ENCODE data around the gene SMIM17. TPM values are rescaled to one million over a fixed set of nuclear protein-coding genes. Genes with fewer than 3 reads are reported as not detected.

Gene SMIM17
- total and polyA plus RNA-seq, 2 of the 13 experiments (the other 11 are each of a cell fraction or from before 2014, with no cell fraction given) = 0.21 to 0.53 TPM

- TF ChIP-seq ADNP (CRISPR knock-in tag; IDR thresholded peaks at IDR 0.05) (0 out of 2 replicates have a peak, but pooled peaks have one; percentile 60), UBTF (CRISPR knock-in tag; IDR thresholded peaks at IDR 0.05) (peak; percentile 40; the same call in 1 of the 2 replicates), RBFOX2 (IDR thresholded peaks at IDR 0.05; ENCODE audit: low read depth, low read length) (peak; percentile 83), MLXIP (CRISPR knock-in tag; IDR thresholded peaks at IDR 0.05; ENCODE audit: borderline replicate concordance) (no peak), ZNF160 (CRISPR knock-in tag; IDR thresholded peaks at IDR 0.05) (peak; percentile 49; the same call in 1 of the 2 replicates), ZGPAT (CRISPR knock-in tag; IDR thresholded peaks at IDR 0.05) (peak; percentile 70; the same call in 1 of the 2 replicates), ZNF225 (CRISPR knock-in tag; IDR thresholded peaks at IDR 0.05) (0 out of 2 replicates have a peak, but pooled peaks have one; percentile 54), MBD4 (IDR thresholded peaks at IDR 0.05; ENCODE audit: borderline replicate concordance, low read length) (no peak), GPN1 (CRISPR knock-in tag; IDR thresholded peaks at IDR 0.05; ENCODE audit: borderline replicate concordance) (no peak), ZBTB7B (CRISPR knock-in tag; IDR thresholded peaks at IDR 0.05) (peak; percentile 79), SNAPC5 (CRISPR knock-in tag; IDR thresholded peaks at IDR 0.05; ENCODE audit: borderline replicate concordance) (no peak), DMTF1 (CRISPR knock-in tag; IDR thresholded peaks at IDR 0.05) (no peak), ZNF274 (CRISPR knock-in tag; IDR thresholded peaks at IDR 0.05) (peak; percentile 92), SALL1 (CRISPR knock-in tag; IDR thresholded peaks at IDR 0.05) (peak; percentile 14; the same call in 1 of the 2 replicates), TCF7L2 (IDR thresholded peaks at IDR 0.05; ENCODE audit: low read depth, low read length) (no peak), BRD4 (CRISPR knock-in tag; IDR thresholded peaks at IDR 0.05) (no peak; the same call in 1 of the 2 replicates), SP140L (CRISPR knock-in tag; IDR thresholded peaks at IDR 0.05; ENCODE audit: borderline replicate concordance) (no peak), ZNF362 (CRISPR knock-in tag; IDR thresholded peaks at IDR 0.05; ENCODE audit: borderline replicate concordance) (peak; percentile 81; the same call in 1 of the 2 replicates)
Observed at GRCh38 chr19:56594783-56595547, 48.0 kb upstream of the SMIM17 start, which contains the start of gene ZNF71 (continued).

All from HepG2 (cell line).